GM19043 (cell line): ENCODE data around the gene DOK6.

Source experiments
- ATAC-seq: cut with Tn5 transposase; IDR thresholded peaks from one replicate; pipeline ENCODE4 v1.9.1; 2021; ENCODE audit warnings: low read depth; ENCODE audit not compliant: unreplicated experiment

The DOK6 gene

GRCh38 chr18:69674292-69674877, 273.7 kb downstream of the DOK6 start:
- no peak for ATAC-seq

- no peak for ATAC-seq
Observed at GRCh38 chr18:69674966-69675365, 274.3 kb downstream of the DOK6 start.

- ATAC-seq: no peak
Observed at GRCh38 chr18:69677595-69677994, 276.9 kb downstream of the DOK6 start.

- no peak for ATAC-seq
Observed at GRCh38 chr18:69680123-69680522, 279.4 kb downstream of the DOK6 start.

GRCh38 chr18:69683176-69683575, 282.5 kb downstream of the DOK6 start:
- ATAC-seq: no peak

GRCh38 chr18:69684789-69685188, 284.1 kb downstream of the DOK6 start:
- ATAC-seq: no peak

GRCh38 chr18:69686861-69687260, 286.2 kb downstream of the DOK6 start:
- ATAC-seq: no peak

- no peak for ATAC-seq
Observed at GRCh38 chr18:69689121-69689759, 288.6 kb downstream of the DOK6 start.

- no peak for ATAC-seq
Observed at GRCh38 chr18:69691008-69691760, 290.5 kb downstream of the DOK6 start.

- no peak for ATAC-seq
Observed at GRCh38 chr18:69697069-69697468, 296.4 kb downstream of the DOK6 start.

- ATAC-seq: no peak
Observed at GRCh38 chr18:69697689-69698088, 297.0 kb downstream of the DOK6 start.

GRCh38 chr18:69701305-69701704, 300.6 kb downstream of the DOK6 start:
- no peak for ATAC-seq

GRCh38 chr18:69703461-69703860, 302.8 kb downstream of the DOK6 start:
- ATAC-seq: no peak

- ATAC-seq: no peak
Observed at GRCh38 chr18:69705987-69706386, 305.3 kb downstream of the DOK6 start.

GRCh38 chr18:69708844-69709243, 308.2 kb downstream of the DOK6 start:
- no peak for ATAC-seq

- ATAC-seq: no peak
Observed at GRCh38 chr18:69715191-69715795, 314.6 kb downstream of the DOK6 start.

GRCh38 chr18:69717586-69717985, 316.9 kb downstream of the DOK6 start:
- ATAC-seq: no peak

GRCh38 chr18:69718912-69719547, 318.3 kb downstream of the DOK6 start:
- no peak for ATAC-seq

GRCh38 chr18:69720422-69720821, 319.7 kb downstream of the DOK6 start:
- ATAC-seq: no peak

- no peak for ATAC-seq
Observed at GRCh38 chr18:69723434-69723833, 322.7 kb downstream of the DOK6 start.

GRCh38 chr18:69725009-69725408, 324.3 kb downstream of the DOK6 start:
- ATAC-seq: no peak
